Anterior cingulate cortex (tissue), 58 donors: ENCODE results near the gene UGT3A1.
"Not testable (repeated sequence)": the region's sequence is repeated elsewhere in the genome, so short reads cannot be mapped to it uniquely, and the experiment has no call there.

Source experiments
- DNase-seq, 58 donors: peaks; one replicate each; lab custom pipeline; 2025; lab: John Stamatoyannopoulos, UW

The UGT3A1 gene, protein sequence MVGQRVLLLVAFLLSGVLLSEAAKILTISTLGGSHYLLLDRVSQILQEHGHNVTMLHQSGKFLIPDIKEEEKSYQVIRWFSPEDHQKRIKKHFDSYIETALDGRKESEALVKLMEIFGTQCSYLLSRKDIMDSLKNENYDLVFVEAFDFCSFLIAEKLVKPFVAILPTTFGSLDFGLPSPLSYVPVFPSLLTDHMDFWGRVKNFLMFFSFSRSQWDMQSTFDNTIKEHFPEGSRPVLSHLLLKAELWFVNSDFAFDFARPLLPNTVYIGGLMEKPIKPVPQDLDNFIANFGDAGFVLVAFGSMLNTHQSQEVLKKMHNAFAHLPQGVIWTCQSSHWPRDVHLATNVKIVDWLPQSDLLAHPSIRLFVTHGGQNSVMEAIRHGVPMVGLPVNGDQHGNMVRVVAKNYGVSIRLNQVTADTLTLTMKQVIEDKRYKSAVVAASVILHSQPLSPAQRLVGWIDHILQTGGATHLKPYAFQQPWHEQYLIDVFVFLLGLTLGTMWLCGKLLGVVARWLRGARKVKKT

DNA sequence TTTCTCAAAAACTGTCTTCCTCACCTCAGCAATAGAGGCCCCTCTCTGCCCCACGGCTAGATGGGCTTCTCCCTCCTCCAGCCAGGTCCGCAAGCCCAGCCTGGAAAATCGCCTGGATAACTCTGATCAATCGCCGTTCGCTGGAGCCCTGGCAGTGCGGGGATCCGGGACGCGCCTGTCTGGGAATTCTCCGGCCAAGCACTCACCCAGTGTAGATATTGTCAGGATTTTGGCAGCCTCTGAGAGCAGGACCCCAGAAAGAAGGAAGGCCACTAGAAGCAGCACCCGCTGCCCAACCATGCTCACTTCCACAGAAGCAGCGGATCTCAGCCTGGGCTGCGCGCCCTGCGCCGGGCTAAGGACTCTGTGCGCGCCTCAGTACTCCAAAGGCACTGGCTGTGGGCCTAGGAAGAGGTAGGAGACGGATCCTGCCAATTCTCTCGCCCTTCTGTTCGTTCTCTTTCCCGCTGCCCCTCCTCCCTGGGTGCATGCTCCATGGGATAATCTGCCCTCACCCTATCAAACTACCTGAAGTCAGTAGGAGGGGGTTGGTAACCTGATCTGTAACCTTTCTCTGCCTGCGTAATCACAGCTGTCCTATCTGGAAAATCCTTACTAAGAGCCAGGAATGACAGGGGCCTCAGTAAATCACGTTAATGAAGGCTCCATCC is at the start of gene UGT3A1:
Gene UGT3A1, minus strand, starts transcription at position 450 of the 671 bp plus-strand sequence. Its CDS starts 150 bp downstream, at position 300.
- peak in 1 of 58 donors; percentile 0 for DNase-seq

DNA sequence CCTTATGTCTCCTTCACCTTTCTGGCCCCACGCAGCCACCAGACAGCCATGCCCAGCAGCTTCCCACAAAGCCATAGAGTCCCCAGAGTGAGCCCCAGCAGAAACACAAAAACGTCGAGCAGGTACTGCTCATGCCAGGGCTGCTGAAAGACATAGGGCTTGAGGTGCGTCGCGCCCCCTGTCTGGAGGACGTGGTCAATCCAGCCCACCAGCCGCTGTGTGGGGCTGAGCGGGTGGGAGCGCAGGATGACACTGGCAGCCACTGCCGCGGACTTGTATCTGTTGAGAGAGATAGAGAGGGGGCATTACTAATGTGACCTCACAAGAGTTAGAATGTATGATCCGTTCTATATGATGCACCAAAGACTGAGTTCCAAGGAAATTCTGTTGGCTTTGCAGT is 44.5 kb upstream of the UGT3A1 start:
- no peak for DNase-seq

DNA sequence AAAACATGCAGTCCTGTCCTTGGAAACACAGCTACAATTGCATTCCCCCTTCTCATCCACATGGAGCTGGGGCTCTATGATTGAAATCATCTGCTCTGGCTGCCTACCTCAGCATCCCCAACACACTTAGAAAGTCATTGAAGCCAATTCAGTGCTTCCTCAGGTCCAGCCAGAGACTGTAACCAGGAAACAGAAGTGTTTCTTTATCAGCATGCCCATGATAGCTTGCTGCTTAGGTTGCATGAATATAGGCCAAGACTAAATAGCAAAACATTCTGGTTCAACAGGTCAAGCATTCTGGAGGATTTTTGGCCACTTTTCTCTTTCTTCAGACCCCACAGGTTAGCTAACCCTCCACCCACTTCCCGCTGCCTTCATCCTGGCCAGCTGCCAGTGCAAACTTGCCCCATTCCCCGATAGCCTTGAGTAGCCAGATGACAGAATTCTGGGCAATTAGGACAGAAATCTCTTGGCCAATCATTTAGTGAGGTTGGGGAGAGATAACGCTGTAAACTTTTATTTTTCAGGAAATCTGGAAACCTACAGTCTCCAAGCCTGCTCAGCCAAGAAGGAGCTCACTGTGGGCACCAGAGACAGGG is 43.4 kb upstream of the UGT3A1 start:
- DNase-seq, result not testable (repeated sequence)

DNA sequence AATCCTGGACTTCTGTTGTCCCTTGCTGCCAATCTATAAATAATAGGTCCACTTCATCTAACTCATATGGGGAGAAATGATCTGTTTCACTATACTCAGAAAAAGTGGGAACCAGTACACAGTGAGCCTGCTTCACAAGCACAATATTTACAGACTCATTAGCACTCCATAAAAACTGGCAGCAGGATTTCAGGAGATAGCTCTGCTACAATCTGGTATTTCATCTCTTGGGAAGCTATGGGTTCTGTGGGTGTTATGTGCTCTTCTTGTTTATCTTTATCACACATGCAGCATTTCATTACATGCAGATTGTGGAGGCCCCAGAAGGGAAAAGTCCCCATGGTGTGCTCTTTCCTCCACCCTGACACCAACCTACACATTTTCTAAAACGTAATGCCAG is 42.3 kb upstream of the UGT3A1 start:
- no peak for DNase-seq

DNA sequence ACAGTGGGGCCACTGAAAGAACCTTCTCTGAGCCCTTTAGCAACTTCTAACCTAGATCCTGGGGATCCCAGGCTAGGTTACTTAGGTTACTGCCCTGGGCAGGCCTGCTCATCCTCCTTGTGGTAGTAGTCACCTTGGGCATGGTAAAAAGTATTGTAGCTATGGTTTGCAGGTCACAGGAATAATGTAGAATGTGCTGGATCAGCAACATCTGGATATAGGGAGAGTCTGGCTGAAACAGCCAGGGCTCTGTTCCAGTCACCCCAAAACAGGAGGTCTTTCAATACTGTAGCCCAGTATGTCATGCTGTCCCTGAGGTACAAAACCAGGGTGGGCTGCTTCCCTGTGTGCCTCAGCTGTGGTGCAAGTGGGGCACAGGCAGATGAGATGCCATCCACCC is 41.9 kb upstream of the UGT3A1 start:
- DNase-seq, result no peak

DNA sequence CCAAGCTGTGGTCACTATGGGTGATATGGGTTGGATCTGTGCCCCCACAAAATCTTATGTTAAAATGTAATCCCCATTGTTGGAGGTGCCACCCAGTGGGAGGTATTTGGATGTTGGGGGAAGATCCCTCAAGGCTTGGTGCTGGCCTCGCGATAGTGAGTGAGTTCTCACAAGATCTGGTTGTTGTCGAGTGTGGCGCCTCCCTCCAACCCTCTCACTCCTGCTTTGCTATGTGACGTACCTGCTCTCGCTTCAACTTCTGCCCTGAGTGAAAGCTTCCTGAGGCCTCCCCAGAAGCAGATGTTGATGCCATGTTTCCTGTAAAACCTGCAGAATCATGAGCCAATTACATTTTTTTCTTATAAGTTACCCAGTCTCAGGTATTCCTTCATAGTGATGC is 40.0 kb upstream of the UGT3A1 start:
- DNase-seq, result no peak

DNA sequence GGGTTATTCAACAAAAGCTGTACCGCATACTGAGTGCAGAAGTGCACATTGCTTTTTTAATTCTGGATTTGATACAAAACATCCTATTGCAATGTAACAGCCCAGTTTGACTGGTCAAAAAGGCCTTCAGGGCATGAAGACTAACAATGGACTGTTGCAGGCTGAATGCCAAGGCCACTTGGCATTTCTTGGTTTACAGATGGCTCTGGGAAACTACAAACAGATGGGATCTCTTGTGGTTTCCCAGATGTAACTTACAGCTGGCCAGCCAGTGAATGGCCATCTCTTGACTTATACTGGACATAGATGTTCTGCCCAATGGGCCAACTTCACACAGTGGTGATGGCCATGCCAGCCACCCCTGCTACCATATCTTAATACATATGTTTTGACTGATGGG is 38.7 kb upstream of the UGT3A1 start:
- DNase-seq, result peak in 40 of 58 donors; percentile 1 to 80 (median 26)

DNA sequence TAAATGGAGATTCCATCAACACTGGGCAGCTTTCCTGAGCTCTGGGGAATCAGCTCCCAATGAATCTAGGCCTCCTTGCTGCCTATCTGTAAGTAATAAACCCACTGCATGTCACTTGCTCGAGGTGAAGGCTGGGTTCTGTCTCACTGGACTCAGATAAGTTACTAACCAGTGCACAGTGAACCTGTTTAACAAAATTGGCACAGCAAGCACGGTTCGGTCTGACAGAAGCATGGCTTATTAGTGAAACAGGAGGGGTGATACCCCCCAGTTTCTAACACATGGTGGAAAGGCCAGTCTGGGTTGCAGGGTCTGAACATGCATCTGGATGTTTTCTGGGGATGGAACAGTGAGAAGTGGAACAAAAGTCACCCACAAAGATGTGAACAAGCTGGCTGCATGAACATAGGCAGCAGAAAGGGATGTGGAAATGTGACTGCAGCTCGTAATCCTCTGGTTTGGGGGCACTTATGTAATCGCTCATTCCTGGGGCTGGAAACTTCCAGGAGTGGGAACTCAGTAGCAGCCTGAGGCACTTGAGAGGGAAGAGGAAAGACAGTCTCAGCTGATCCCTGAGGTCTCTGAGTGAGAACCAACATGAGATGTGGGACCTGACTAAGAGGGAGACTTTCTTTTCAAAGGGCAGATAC is 37.8 kb upstream of the UGT3A1 start:
- DNase-seq, result no peak

DNA sequence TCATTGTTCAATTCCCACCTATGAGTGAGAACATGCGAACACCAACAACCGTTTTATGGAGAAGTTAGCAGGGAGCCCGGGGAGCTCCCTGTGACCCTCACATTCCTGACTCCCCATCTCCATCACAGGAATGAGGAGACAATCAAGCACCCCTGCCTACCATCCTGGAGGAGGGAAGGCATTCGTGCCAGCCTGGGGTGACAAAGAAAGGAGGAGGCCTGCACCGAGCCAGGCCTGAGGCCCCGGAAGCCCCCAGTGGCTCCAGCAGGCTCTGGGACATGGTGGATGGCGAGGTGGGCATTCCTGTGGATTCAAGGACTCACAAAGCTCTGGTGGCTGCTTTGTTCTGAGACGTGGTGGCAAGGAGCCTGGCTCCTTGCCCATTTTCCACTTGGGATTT is 36.5 kb upstream of the UGT3A1 start:
- DNase-seq, result no peak

DNA sequence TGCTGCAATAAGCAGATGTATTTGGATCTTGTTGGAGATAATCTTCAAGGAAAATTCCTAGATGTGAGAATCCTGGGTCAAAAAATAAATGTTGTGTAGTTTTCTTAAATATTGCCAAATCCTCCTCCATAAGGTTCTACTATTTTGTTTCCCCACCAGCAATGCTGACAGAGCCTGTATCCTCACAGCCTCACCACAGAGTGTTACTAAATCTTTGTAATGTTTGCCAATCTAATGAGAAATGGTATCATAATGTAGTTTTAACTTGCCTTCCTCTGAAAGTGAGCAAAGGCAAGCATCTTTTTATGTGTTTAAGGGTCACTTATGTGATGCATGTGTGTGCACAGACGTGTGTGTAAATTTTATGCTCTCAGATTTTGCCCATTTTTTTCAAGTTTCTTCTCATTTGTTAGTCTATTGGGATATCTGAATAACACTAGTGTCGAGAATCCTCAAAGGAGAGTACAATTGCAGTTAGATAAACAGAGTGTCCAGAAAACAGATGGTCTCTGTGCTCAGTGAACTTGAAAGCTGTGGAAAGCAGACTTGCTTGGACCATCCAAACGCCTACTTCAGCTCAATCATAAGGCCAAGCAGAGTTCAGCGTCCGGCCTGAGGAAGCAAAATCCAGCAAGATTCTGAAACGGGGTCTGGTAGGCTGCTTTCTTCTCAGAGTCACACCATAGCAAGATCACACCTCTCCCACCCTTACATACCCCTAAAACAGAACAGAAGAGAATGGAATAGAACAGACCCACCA is 35.7 kb upstream of the UGT3A1 start:
- DNase-seq, result no peak

DNA sequence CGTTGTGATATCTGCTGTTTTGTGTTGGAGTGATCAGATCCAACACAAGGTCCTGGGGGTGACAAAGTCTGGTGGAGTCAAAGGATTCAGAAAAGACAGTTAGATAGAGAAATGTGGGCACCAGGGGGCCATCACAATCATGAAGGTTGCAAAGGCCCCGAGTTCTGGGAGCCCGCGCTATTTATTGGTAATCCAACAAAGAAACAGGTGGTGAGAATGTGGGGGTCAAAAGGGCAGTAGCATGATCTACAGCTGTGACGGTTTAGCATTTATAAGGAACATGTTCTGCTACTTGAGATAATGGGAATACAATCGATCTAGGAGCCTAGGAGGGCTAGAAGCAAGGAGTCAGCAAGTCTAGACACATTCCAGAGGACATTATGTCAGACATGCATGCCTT is 31.1 kb upstream of the UGT3A1 start:
- not testable (repeated sequence) for DNase-seq

DNA sequence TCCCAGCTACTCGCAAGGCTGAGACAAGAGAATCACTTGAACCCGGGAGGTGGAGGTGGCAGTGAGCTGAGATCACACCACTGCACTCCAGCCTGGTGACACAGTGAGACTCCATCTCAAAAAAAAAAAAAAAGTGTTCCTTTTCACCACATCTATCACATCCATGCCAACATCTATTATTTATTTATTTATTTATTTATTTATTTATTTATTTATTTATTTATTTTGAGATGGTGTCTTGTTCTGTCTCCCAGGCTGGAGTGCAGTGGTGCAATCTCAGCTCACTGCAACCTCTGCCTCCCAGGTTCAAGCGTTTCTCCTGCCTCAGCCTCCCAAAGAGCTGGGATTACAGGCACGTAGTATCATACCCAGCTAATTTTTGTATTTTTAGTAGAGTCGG is 28.4 kb upstream of the UGT3A1 start:
- DNase-seq, result not testable (repeated sequence)

DNA sequence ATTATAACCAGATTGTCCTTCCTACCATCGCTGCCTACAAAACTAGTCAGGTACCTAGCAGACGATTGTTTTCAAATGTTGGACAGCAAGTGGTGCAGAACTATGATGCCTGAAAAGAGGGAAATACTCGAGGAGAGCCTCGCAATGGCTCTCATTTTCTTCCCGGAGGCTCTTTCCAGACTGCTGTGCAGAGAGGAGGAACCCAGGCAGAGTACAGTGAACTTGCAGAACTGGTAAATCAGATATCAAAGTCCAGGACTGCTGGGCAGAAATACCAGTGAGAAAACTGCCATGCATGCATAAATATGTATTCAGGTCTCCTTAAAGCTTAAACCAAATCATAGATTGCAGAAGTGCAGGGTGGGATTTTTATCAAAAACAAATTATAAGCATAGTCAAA is 26.4 kb upstream of the UGT3A1 start:
- no peak for DNase-seq

DNA sequence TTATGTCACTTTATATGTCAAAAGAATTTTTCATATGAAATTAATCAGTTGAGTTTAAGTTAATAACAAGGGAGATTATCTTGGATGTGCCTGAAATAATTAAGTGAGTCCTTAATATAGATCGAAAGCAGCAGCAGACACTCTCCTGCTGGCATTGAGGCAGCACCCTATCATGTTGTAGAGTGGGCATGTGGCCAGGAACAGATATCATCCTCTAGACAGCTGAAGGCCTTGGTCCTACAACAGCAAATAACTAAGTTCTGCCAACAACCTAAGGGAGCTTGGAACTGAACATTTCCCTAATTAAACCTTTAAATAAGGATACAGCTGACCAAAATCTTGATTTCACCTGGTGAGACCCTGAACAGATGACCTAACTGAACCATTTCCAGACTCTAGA is 25.8 kb upstream of the UGT3A1 start:
- no peak for DNase-seq

DNA sequence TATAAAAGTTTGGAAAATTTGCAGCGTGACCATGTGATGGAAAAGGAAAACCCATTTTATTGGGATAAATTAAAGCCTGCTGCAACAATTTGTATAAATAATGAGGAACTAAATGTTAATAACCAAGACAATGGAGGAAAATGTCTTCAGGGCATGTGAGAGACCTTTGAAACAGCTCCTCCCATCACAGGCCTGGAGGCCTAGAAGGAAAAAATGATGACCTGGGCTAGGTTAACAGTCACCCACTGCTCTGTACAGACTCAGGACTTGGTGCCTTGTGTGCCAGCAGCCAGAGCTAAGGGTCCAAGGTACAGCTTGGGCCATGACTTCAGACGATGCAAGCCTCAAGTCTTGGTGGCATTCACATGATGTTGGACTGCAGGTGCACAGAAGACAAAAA is 22.0 kb upstream of the UGT3A1 start:
- DNase-seq, result no peak

DNA sequence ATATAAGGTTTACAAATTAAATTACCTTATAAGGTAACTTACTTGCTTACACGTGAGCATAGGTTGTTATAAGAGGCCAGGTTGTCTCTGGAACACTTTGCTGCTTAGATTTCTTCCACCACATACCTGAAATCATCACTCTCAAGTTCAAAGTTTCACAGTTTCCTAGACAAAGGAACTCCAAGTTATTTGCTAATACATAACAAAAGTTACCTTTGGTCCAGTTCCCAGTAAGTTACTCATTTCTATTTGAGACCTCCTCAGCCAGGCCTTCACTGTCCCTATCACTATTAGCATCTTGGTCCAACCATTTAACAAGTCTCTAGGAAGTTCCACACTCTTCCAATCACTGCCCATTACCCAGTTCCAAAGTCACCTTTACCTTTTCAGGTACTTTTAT is 18.5 kb upstream of the UGT3A1 start:
- no peak for DNase-seq

DNA sequence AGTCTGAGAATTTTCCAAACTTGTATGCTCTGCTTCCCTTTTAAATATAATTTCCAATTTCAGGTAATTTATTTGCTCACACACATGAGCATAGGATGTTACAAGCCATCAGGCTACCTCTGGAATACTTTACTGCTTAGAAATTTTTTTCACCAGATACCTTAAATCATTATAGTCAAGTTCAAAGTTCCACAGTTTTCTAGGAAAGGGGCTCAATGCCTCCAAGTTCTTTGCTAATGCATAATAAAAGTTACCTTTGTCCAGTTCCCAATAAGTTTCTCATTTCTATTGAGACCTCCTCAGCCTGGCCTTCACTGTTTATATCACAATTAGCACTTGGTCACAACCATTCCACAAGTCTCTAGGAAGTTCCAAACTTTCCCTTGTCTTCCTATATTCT is 16.2 kb upstream of the UGT3A1 start:
- no peak for DNase-seq

DNA sequence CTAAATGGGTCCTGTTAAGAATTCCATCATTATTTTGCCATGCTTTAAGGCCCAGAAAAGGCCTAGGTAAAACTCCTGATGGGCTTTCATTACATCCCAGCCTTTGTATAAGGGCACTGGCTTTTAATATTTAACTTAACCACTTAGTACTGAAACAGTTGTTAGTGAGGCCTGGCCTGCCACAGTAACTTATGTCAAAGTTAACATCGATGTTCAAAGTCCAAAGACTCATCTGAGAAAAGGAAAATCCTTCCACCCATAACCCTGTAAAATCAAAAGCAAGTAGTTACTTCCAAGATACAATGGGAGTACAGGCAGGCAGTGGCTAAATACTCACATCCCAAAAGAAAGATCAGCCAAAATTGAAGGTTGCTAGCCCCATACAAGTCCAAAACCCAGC is 15.0 kb upstream of the UGT3A1 start:
- no peak for DNase-seq

DNA sequence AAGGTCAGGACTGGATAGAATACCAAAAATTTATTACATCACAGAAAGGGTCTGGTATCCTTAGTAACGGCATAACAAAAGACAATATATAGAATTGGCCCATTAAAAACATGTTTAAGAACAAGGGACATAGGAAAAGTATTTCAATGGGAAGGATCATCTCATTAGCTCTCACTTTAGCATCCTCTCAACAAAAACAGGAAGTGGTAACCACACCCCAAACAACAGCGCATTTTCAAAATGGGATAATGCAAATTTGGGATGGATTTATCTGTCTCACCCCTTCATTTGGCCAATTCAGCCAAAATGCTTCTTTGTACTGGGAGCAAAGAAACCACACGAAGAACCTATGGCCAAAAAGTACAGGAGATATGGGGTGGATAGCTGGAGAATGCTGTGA is 9.8 kb upstream of the UGT3A1 start:
- DNase-seq, result no peak

DNA sequence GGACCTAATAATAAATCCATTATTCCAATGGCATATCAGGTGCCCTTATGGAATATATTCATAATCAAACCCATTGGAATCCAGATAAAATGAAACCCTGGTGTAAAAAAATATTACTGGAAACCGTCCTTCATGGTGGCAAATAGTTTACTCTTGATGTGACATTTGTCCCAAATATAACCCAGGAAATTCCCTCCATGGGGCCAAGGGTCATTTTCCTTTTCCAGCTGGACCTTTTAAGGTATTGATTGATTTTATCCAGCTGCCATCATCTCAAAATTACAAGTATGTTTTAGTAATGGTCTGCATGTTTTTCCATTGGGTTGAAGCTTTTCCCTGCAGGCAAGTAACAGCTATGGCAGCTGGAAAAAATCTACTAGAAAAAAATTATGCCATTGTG is 8.4 kb upstream of the UGT3A1 start:
- DNase-seq, result no peak
